Upper lobe of left lung (tissue), 6 donors: ENCODE results near the gene AREL1. TPM values are rescaled to one million over a fixed set of nuclear protein-coding genes. Genes with fewer than 3 reads are reported as not detected.
"Not testable (repeated sequence)": the region's sequence is repeated elsewhere in the genome, so short reads cannot be mapped to it uniquely, and the experiment has no call there.

Source experiments
- ATAC-seq, 2 donors: fragments of 200-7000 bp; cut with Tn5 transposase; one replicate each; pipeline ENCODE4 v1.9.1; 2022; ENCODE audit warnings: mild to moderate bottlenecking in 2 of 2, moderate library complexity in 2 of 2; ENCODE audit not compliant: low FRiP score in 2 of 2
- DNase-seq, 2 donors: peaks; one replicate each; pipeline ENCODE4 v3.0.0-alpha.2; 2019 to 2020
- H3K27ac ChIP-seq, 4 donors: fragments of 200-600 bp; sonication (generic); one replicate each; pipeline ENCODE4 v1.5.1; 2016 to 2019
- H3K27me3 ChIP-seq, 4 donors: fragments of 200-600 bp; sonication (generic); one replicate each; pipeline ENCODE4 v1.5.1; 2017 to 2019
- H3K36me3 ChIP-seq, 4 donors: fragments of 200-600 bp; sonication (generic); one replicate each; pipeline ENCODE4 v1.5.1; 2016 to 2019
- H3K4me1 ChIP-seq, 4 donors: fragments of 200-600 bp; sonication (generic); one replicate each; pipeline ENCODE4 v1.5.1; 2018 to 2019
- H3K4me3 ChIP-seq, 4 donors: fragments of 200-600 bp; sonication (generic); one replicate each; pipeline ENCODE4 v1.5.1; 2017 to 2019; ENCODE audit warnings: mild to moderate bottlenecking in 2 of 4, moderate library complexity in 1 of 4
- H3K9me3 ChIP-seq, 4 donors: fragments of 200-600 bp; sonication (generic); one replicate each; pipeline ENCODE4 v1.5.1; 2018 to 2019
- CTCF ChIP-seq, 6 experiments: fragments of 450-650 bp in 4 of 6; fragments of 200-600 bp in 2 of 6; sonication (generic) in 2 of 6; IDR thresholded peaks; one replicate each; pipeline ENCODE4 v1.5.1; 2016 to 2019; ENCODE audit warnings: antibody characterized with exemption in 6 of 6
- EP300 ChIP-seq, 4 donors: sonication (generic); formaldehyde crosslinking; IDR thresholded peaks; one replicate each; pipeline ENCODE4 v1.5.1; 2017; ENCODE audit warnings: antibody characterized with exemption in 4 of 4, control low read depth in 2 of 4
- POLR2A ChIP-seq, 4 donors: fragments of 450-650 bp; IDR thresholded peaks; one replicate each; pipeline ENCODE4 v1.5.1; 2016 to 2017; ENCODE audit warnings: antibody characterized with exemption in 4 of 4, mild to moderate bottlenecking in 2 of 4
- POLR2AphosphoS5 ChIP-seq, 2 donors: sonication (generic); formaldehyde crosslinking; IDR thresholded peaks; one replicate each; pipeline ENCODE4 v1.5.1; 2017; ENCODE audit warnings: antibody characterized with exemption in 2 of 2
- WGBS, 2 donors: methylation state at CpG; one replicate each; pipeline ENCODE4 v1.1.5; 2017 to 2018; 5-methylcytosine and 5-hydroxymethylcytosine counted together
- total RNA-seq, 6 donors: library from RNA; depleted of rRNA in 4 of 6; stranded (reverse); fragments of >200 nt in 4 of 6; gene quantifications; one replicate each; pipeline versions ENCODE4 v1.1.0 to v1.2.1, GENCODE V29; 2016 to 2021
- donor health status: DM: no; HTN: no; CAD: no; lungs with moderate emphysema.
- donor health status: DM: no; HTN: yes; CAD: no; lungs with severe emphysema.

AREL1 gene
- 10 to 100 TPM; 13.5 to 44.0 (median 28.9) TPM for total RNA-seq

GRCh38 chr14:74712499-74713394 lies at the start of gene AREL1, which contains the start of gene FCF1:
Gene AREL1 (minus strand): TSS chr14:74713080. CDS start chr14:74685615, 27,465 bp downstream.
Gene FCF1 (plus strand): TSS chr14:74713144. CDS start chr14:74713198, 54 bp downstream.
- peaks cover 4 to 26% (median 8%) of the 10 kb centered on the region in 4 donors for H3K36me3 ChIP-seq
- H3K27me3 ChIP-seq: no peaks in the 10 kb centered on the region
- peak within 1 kb of the TSS; percentile 79 to 88 (median 84) for H3K4me3 ChIP-seq
- H3K4me1 ChIP-seq: peaks cover 12 to 36% (median 28%) of the 10 kb centered on the region in 4 donors
- ATAC-seq (peak; percentile 96 to 99), DNase-seq (peak; percentile 64 to 88)
- TF ChIP-seq CTCF (IDR thresholded peaks at IDR 0.05) (no peak), POLR2A (IDR thresholded peaks at IDR 0.05) (peak in 3 of 4 donors; percentile 54 to 79 (median 55)), POLR2AphosphoS5 (IDR thresholded peaks at IDR 0.05) (peak; percentile 92 to 94), EP300 (IDR thresholded peaks at IDR 0.05) (peak in 1 of 4 donors; percentile 71)
- H3K27ac ChIP-seq: peak within 1 kb of the TSS; percentile 86 to 93 (median 90)
- H3K9me3 ChIP-seq: no peaks in the 10 kb centered on the region
- WGBS, 2 donors: 0% methylated on average over 28 to 31 of the region's 31 CpGs

- not testable (repeated sequence) for H3K27me3 ChIP-seq, H3K9me3 ChIP-seq, H3K36me3 ChIP-seq, DNase-seq, H3K27ac ChIP-seq, H3K4me1 ChIP-seq, ATAC-seq, H3K4me3 ChIP-seq
- 92 to 96% methylated on average over 5 of the region's 5 CpGs for WGBS, 2 donors
Observed at GRCh38 chr14:74758505-74758904, 45.6 kb upstream of the AREL1 start.

DNA sequence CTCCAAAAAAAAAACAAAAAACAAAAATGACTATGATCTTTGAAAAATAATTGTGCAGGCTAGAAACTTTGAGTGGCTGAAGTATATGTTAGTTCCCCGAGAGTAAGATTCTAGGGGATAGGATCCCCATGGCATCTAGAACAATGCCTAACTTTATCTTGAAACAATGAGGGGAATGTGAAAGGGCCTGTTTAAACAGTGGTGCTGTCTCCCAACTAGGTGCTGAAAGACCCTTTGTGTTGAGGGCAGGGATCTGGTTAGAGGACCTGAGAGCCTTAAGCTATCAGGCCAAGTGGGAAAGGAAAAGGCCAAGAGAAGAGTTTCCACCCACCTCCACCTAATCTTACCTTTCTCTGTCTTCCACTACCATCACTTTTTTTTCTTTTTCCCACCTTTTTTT lies 43.4 kb upstream of the AREL1 start:
- H3K36me3 ChIP-seq: no peaks in the 10 kb centered on the region
- TF ChIP-seq EP300 (IDR thresholded peaks at IDR 0.05) (no peak), POLR2A (IDR thresholded peaks at IDR 0.05) (no peak), CTCF (IDR thresholded peaks at IDR 0.05) (no peak), POLR2AphosphoS5 (IDR thresholded peaks at IDR 0.05) (no peak)
- DNase-seq (no peak), ATAC-seq (no peak)
- WGBS, 2 donors: 83 to 88% methylated on average over 1 of the region's 1 CpG
- no peaks in the 10 kb centered on the region for H3K4me1 ChIP-seq
- H3K4me3 ChIP-seq: no peak overlapping the region
- peaks cover 0 to 3% (median 0%) of the 10 kb centered on the region in 4 donors for H3K9me3 ChIP-seq
- H3K27me3 ChIP-seq: no peaks in the 10 kb centered on the region
- H3K27ac ChIP-seq: no peak overlapping the region

DNA sequence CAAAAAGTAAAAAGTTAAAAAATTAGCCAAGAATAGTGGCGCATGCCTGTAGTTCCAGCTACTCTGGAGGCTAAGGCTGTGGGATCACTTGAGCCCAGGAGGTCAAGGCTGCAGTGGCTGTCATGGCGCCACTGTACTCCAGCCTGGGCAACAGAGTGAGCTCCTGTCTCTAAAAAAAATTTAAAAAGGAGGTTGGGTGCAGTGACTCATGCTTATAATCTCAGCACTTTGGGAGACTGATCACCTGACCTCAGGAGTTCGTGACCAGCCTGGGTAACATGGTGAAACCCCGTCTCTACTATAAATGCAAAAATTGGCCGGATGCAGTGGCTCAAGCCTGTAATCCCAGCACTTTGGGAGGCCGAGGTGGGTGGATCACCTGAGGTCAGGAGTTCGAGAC lies 42.0 kb upstream of the AREL1 start:
- no peak for ATAC-seq
- H3K9me3 ChIP-seq: peaks cover 0 to 3% (median 0%) of the 10 kb centered on the region in 4 donors
- H3K4me3 ChIP-seq: no peak overlapping the region
- H3K36me3 ChIP-seq: no peaks in the 10 kb centered on the region
- no peak overlapping the region for H3K27ac ChIP-seq
- no peaks in the 10 kb centered on the region for H3K4me1 ChIP-seq
- no peaks in the 10 kb centered on the region for H3K27me3 ChIP-seq
- no peak for DNase-seq
- 90 to 91% methylated on average over 4 to 7 of the region's 7 CpGs for WGBS, 2 donors
- no peak for TF ChIP-seq POLR2A (IDR thresholded peaks at IDR 0.05)
- TF ChIP-seq POLR2AphosphoS5 (IDR thresholded peaks at IDR 0.05): no peak
- no peak for TF ChIP-seq CTCF (IDR thresholded peaks at IDR 0.05)
- TF ChIP-seq EP300 (IDR thresholded peaks at IDR 0.05): no peak

DNA sequence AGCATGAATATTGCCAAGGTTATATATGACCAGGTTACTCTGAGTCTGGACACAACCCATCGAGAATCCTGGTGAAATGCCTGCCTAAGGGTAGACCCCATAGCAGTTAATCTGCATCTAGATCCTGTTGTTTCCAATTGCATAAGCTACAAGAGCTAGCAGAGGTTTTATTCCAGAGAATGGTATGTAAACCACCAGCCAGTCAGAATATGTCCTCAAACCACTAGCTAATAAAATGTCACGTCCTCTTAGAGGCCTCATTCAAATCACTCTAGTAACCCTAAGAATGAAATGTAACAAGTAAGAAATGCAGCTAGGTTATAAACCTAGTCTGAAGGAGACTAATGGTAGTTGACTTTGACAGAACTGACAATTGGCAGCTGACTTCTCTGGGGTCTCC lies 41.3 kb upstream of the AREL1 start:
- H3K27ac ChIP-seq: no peak overlapping the region
- H3K9me3 ChIP-seq: peaks cover 0 to 3% (median 0%) of the 10 kb centered on the region in 4 donors
- no peak overlapping the region for H3K4me3 ChIP-seq
- H3K36me3 ChIP-seq: no peaks in the 10 kb centered on the region
- ATAC-seq: no peak
- WGBS, 2 donors: 84 to 86% methylated on average over 2 of the region's 2 CpGs
- no peaks in the 10 kb centered on the region for H3K4me1 ChIP-seq
- no peak for DNase-seq
- TF ChIP-seq EP300 (IDR thresholded peaks at IDR 0.05): no peak
- H3K27me3 ChIP-seq: no peaks in the 10 kb centered on the region
